Cerebellar cortex (tissue), 1 donor: ENCODE measurements around the gene DVL1.

ENCODE experiments used
- DNase-seq: peaks from one replicate; pipeline ENCODE4 v3.0.0-alpha.2; 2015; ENCODE audit warnings: low spot score

The DVL1 gene

GRCh38 chr1:1340185-1340584 lies 9.0 kb downstream of the DVL1 start:
- no peak for DNase-seq

GRCh38 chr1:1338278-1338677 lies 10.9 kb downstream of the DVL1 start:
- DNase-seq, result no peak

- no peak for DNase-seq
Observed at GRCh38 chr1:1337793-1338147, 11.4 kb downstream of the DVL1 start.

GRCh38 chr1:1336931-1337792 lies 12.1 kb downstream of the DVL1 start:
- DNase-seq, result no peak

- no peak for DNase-seq
Observed at GRCh38 chr1:1336446-1336845, 12.8 kb downstream of the DVL1 start.

- DNase-seq, result no peak
Observed at GRCh38 chr1:1335792-1336248, 13.4 kb downstream of the DVL1 start.

GRCh38 chr1:1335283-1335682 lies 13.9 kb downstream of the DVL1 start:
- no peak for DNase-seq

- DNase-seq, result no peak
Observed at GRCh38 chr1:1334835-1335234, 14.4 kb downstream of the DVL1 start.

- no peak for DNase-seq
Observed at GRCh38 chr1:1333551-1334241, 15.5 kb downstream of the DVL1 start.

- no peak for DNase-seq
Observed at GRCh38 chr1:1332774-1333480, 16.3 kb downstream of the DVL1 start.

GRCh38 chr1:1332031-1332755 lies 17.0 kb downstream of the DVL1 start:
- no peak for DNase-seq

- DNase-seq, result no peak
Observed at GRCh38 chr1:1331068-1331965, 17.9 kb downstream of the DVL1 start, which contains the start of gene TAS1R3. Gene TAS1R3, plus strand, starts transcription at chr1:1331280. Its CDS starts 66 bp downstream, at chr1:1331346.

- DNase-seq, result no peak
Observed at GRCh38 chr1:1330366-1331067, 18.7 kb downstream of the DVL1 start.

- DNase-seq, result no peak
Observed at GRCh38 chr1:1329304-1330210, 19.7 kb downstream of the DVL1 start.

- DNase-seq, result no peak
Observed at GRCh38 chr1:1328254-1328653, 21.0 kb downstream of the DVL1 start.

GRCh38 chr1:1327291-1327690 lies 21.9 kb downstream of the DVL1 start:
- DNase-seq, result no peak

- DNase-seq, result no peak
Observed at GRCh38 chr1:1326075-1326605, 23.1 kb downstream of the DVL1 start.

GRCh38 chr1:1325288-1326074 lies 23.7 kb downstream of the DVL1 start:
- no peak for DNase-seq
